Measurements from ENCODE around the gene MAVS. TPM values are rescaled to one million over a fixed set of nuclear protein-coding genes. Genes with fewer than 3 reads are reported as not detected.
A peak's percentile ranks its signal among the peaks of the same experiment; 100 is the strongest.

MAVS gene
- total RNA-seq, 1 experiment from 2014 or later: 24.2 TPM

DNA sequence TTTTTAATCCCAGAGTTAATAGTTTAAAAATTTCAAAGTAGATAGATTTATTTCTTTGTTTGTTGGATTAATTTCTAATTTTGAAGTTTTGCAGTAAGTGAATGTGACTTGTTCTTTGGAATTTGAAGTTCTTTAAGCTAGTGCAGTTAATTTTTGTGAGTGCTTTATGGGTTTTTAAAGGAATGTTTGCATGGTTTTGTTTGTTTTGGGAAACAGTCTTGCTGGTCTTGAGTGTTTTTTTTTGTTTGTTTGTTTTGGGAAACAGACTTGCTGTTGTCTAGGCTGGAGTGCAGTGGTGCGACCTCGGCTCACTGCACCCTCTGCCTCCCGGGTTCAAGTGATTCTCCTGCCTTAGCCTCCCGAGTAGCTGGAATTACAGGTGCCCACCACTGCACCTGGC, 52.0 kb downstream of the MAVS start:
- H3K4me1 Mint-ChIP-seq: peaks cover 33 to 37% of the 10 kb centered on the region in 2 experiments
- Histone ChIP-seq H3K27ac (ENCODE audit: insufficient read length, low read depth, low read length) (no peak overlapping the region), H3K4me2 (ENCODE audit: insufficient read depth, insufficient read length, low read length) (no peak overlapping the region)

More for the DNA sequence above, 52.0 kb downstream of the MAVS start:
- Histone ChIP-seq H2BK120ac (ENCODE audit: low read depth, low read length, poor library complexity, severe bottlenecking) (no peak overlapping the region), H2BK12ac (ENCODE audit: insufficient read length, low read depth, low read length) (no peak overlapping the region), H4K91ac (ENCODE audit: insufficient read length, low read depth, low read length) (no peak overlapping the region), H3K9ac (ENCODE audit: extremely low read depth, insufficient read length, low read length) (no peak overlapping the region), H3K14ac (ENCODE audit: insufficient read depth, low read length) (no peak overlapping the region), H4K8ac (replicated peaks; ENCODE audit: insufficient read length, low read depth, low read length) (no peak overlapping the region), H3K79me1 (ENCODE audit: insufficient read depth, low read depth, low read length, poor library complexity, severe bottlenecking) (no peaks in the 10 kb centered on the region), H2BK15ac (ENCODE audit: low read depth, low read length) (no peak overlapping the region), H3K23me2 (ENCODE audit: insufficient read length, low read depth, low read length, poor library complexity, severe bottlenecking) (no peaks in the 10 kb centered on the region), H2BK20ac (ENCODE audit: low read depth, low read length, poor library complexity, severe bottlenecking) (no peak overlapping the region), H2AFZ (ENCODE audit: low read length) (no peak overlapping the region), H3K18ac (ENCODE audit: insufficient read length, low read depth, low read length) (no peak overlapping the region), H3K23ac (ENCODE audit: insufficient read length, low read depth, low read length) (no peak overlapping the region), H3K4me1 (ENCODE audit: insufficient read depth, low read length) (no peaks in the 10 kb centered on the region), H3K56ac (ENCODE audit: insufficient read length, low read depth, low read length) (no peak overlapping the region), H4K5ac (ENCODE audit: insufficient read length, low read depth, low read length) (no peak overlapping the region), H3T11ph (ENCODE audit: low read length) (no peak overlapping the region), H3K4ac (ENCODE audit: low read depth, low read length) (no peak overlapping the region), H2AK5ac (ENCODE audit: insufficient read length, low read length) (no peak overlapping the region), H2BK5ac (ENCODE audit: insufficient read length, low read length) (no peak overlapping the region), H3K79me2 (ENCODE audit: insufficient read depth, low read length) (peaks cover 88% of the 10 kb centered on the region), H3K27me3 (ENCODE audit: insufficient read depth, low read length) (no peaks in the 10 kb centered on the region), H3K9me3 (ENCODE audit: control insufficient read depth, low read depth, low read length) (no peaks in the 10 kb centered on the region), H4K20me1 (ENCODE audit: control insufficient read depth, insufficient read depth, insufficient read length) (no peaks in the 10 kb centered on the region)
- no CpG with 5 or more reads among the region's 4 CpGs for WGBS (ENCODE audit: extremely low coverage, insufficient read length, low lambda C conversion rate)
- Mint-ChIP-seq H3K27ac (peak overlapping the region in 2 of 3 experiments; percentile 63 to 79; a peak in 2 of 7 replicates), H3K27me3 (ENCODE audit: low read depth) (no peaks in the 10 kb centered on the region), H3K36me3 (ENCODE audit: insufficient read depth in 1 of 3, low read depth in 3 of 3) (peaks cover 4 to 27% (median 19%) of the 10 kb centered on the region in 3 experiments; a peak in 6 of 7 replicates), H3K9me3 (no peaks in the 10 kb centered on the region), H3K4me3 (no peak overlapping the region)
- DNase-seq: no peak
- TF ChIP-seq, protein P1, sequence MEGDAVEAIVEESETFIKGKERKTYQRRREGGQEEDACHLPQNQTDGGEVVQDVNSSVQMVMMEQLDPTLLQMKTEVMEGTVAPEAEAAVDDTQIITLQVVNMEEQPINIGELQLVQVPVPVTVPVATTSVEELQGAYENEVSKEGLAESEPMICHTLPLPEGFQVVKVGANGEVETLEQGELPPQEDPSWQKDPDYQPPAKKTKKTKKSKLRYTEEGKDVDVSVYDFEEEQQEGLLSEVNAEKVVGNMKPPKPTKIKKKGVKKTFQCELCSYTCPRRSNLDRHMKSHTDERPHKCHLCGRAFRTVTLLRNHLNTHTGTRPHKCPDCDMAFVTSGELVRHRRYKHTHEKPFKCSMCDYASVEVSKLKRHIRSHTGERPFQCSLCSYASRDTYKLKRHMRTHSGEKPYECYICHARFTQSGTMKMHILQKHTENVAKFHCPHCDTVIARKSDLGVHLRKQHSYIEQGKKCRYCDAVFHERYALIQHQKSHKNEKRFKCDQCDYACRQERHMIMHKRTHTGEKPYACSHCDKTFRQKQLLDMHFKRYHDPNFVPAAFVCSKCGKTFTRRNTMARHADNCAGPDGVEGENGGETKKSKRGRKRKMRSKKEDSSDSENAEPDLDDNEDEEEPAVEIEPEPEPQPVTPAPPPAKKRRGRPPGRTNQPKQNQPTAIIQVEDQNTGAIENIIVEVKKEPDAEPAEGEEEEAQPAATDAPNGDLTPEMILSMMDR (conservative IDR thresholded peaks at IDR 0.05): no peak
